ENCODE results near the gene APOL3.
"Not testable (repeated sequence)": the region's sequence is repeated elsewhere in the genome, so short reads cannot be mapped to it uniquely, and the experiment has no call there.

APOL3 gene

GRCh38 chr22:36124666-36125065, 35.9 kb downstream of the APOL3 start:
- no peak overlapping the region for H3K4me3 ChIP-seq (ENCODE audit: low read depth, low read length, poor library complexity, severe bottlenecking)

GRCh38 chr22:36123673-36124630, 36.6 kb downstream of the APOL3 start:
- TF ChIP-seq CTCF (IDR thresholded peaks at IDR 0.05; ENCODE audit: low read length) (peak; percentile 97), EZH2 (IDR thresholded peaks at IDR 0.05; ENCODE audit: borderline replicate concordance, low read length) (no peak)
- Histone ChIP-seq H3K4me2 (ENCODE audit: low read length) (peak overlapping the region; percentile 68), H3F3A (ENCODE audit: insufficient read depth, low read length) (no peaks in the 10 kb centered on the region), H3K36me3 (ENCODE audit: insufficient read depth, low read length) (no peaks in the 10 kb centered on the region), H3K4me3 (ENCODE audit: low read depth, low read length, poor library complexity, severe bottlenecking) (peak overlapping the region; percentile 44), H3K9me2 (ENCODE audit: low read depth, low read length) (no peaks in the 10 kb centered on the region), H3K4me1 (ENCODE audit: insufficient read depth, low read length, severe bottlenecking) (peaks cover 10% of the 10 kb centered on the region), H3K9ac (ENCODE audit: low read length) (peak overlapping the region; percentile 50; the same call in 1 of the 2 replicates), H3K9me3 (ENCODE audit: low read length) (no peaks in the 10 kb centered on the region), H4K20me1 (ENCODE audit: insufficient read depth, low read length) (no peaks in the 10 kb centered on the region), H3K27ac (ENCODE audit: low read depth, low read length, poor library complexity, severe bottlenecking) (no peak overlapping the region), H2AFZ (ENCODE audit: low read length) (peak overlapping the region; percentile 98), H3K79me2 (ENCODE audit: insufficient read depth, low read length) (no peaks in the 10 kb centered on the region), H3K27me3 (ENCODE audit: insufficient read depth, low read length) (no peaks in the 10 kb centered on the region)

More at GRCh38 chr22:36124666-36125065, 35.9 kb downstream of the APOL3 start:
- Histone ChIP-seq H3K4me2 (ENCODE audit: low read length) (no peak overlapping the region), H2AFZ (ENCODE audit: low read length) (no peak overlapping the region), H3K9me2 (ENCODE audit: low read depth, low read length) (no peaks in the 10 kb centered on the region), H3K9ac (ENCODE audit: low read length) (no peak overlapping the region), H3K27me3 (ENCODE audit: insufficient read depth, low read length) (no peaks in the 10 kb centered on the region), H3K36me3 (ENCODE audit: insufficient read depth, low read length) (no peaks in the 10 kb centered on the region), H3K9me3 (ENCODE audit: low read length) (no peaks in the 10 kb centered on the region), H3F3A (ENCODE audit: insufficient read depth, low read length) (no peaks in the 10 kb centered on the region), H3K4me1 (ENCODE audit: insufficient read depth, low read length, severe bottlenecking) (peaks cover 10% of the 10 kb centered on the region), H3K27ac (ENCODE audit: low read depth, low read length, poor library complexity, severe bottlenecking) (no peak overlapping the region), H3K79me2 (ENCODE audit: insufficient read depth, low read length) (no peaks in the 10 kb centered on the region), H4K20me1 (ENCODE audit: insufficient read depth, low read length) (no peaks in the 10 kb centered on the region)
- TF ChIP-seq EZH2 (IDR thresholded peaks at IDR 0.05; ENCODE audit: borderline replicate concordance, low read length) (no peak), CTCF (IDR thresholded peaks at IDR 0.05; ENCODE audit: low read length) (no peak)

GRCh38 chr22:36120621-36121351, 39.8 kb downstream of the APOL3 start:
- H3K36me3 ChIP-seq (ENCODE audit: insufficient read depth, low read length); H3K79me2 ChIP-seq (ENCODE audit: insufficient read depth, low read length); H3K27me3 ChIP-seq (ENCODE audit: insufficient read depth, low read length); H3K9me2 ChIP-seq (ENCODE audit: low read depth, low read length); H3K4me2 ChIP-seq (ENCODE audit: low read length); H3K4me3 ChIP-seq (ENCODE audit: low read depth, low read length, poor library complexity, severe bottlenecking); H2AFZ ChIP-seq (ENCODE audit: low read length); H3F3A ChIP-seq (ENCODE audit: insufficient read depth, low read length); H4K20me1 ChIP-seq (ENCODE audit: insufficient read depth, low read length); H3K9ac ChIP-seq (ENCODE audit: low read length); H3K9me3 ChIP-seq (ENCODE audit: low read length); H3K27ac ChIP-seq (ENCODE audit: low read depth, low read length, poor library complexity, severe bottlenecking); H3K4me1 ChIP-seq (ENCODE audit: insufficient read depth, low read length, severe bottlenecking): not testable (repeated sequence)
